Naive thymus-derived CD8-positive, alpha-beta T cell (primary cell): ENCODE results near the gene PRRG3. TPM values are rescaled to one million over a fixed set of nuclear protein-coding genes. Genes with fewer than 3 reads are reported as not detected.
A peak's percentile ranks its signal among the peaks of the same experiment; 100 is the strongest.
"Not testable (repeated sequence)": the region's sequence is repeated elsewhere in the genome, so short reads cannot be mapped to it uniquely, and the experiment has no call there.

ENCODE experiments used
- ATAC-seq, 2 donors: fragments of 150-1000 bp; cut with Tn5 transposase in 1 of 2; sonication (Bioruptor Pico), chemical (Tn5 transposase) in 1 of 2; 1 replicate in 1 of 2; 2 replicates in 1 of 2; pipeline ENCODE4 v1.10.0; 2021; ENCODE audit warnings: mild to moderate bottlenecking in 2 of 2, moderate library complexity in 2 of 2
- POLR2A ChIA-PET: fragments of 350-600 bp; sonication (Branson Sonifier 250); formaldehyde crosslinking; loops from one replicate; lab custom pipeline; 2021; ENCODE audit warnings: antibody characterized with exemption; lab: Charles Lee
- DNase-seq, 10 donors: peaks; one replicate each; pipeline versions ENCODE4 v3.0.0 to v3.0.0-alpha.2; 2020 to 2022
- H3K27ac Mint-ChIP-seq, 10 donors: one replicate each; pipeline ENCODE4 v1.8.0; 2020 to 2022; ENCODE audit warnings: mild to moderate bottlenecking in 10 of 10, mixed read lengths in 10 of 10, moderate library complexity in 4 of 10, inconsistent platforms in 1 of 10
- H3K27me3 Mint-ChIP-seq, 5 donors: one replicate each; pipeline ENCODE4 v1.8.0; 2021 to 2022; ENCODE audit warnings: mixed read lengths in 5 of 5
- H3K36me3 Mint-ChIP-seq, 3 donors: one replicate each; pipeline ENCODE4 v1.8.0; 2020 to 2022; ENCODE audit warnings: mixed read lengths in 3 of 3, mild to moderate bottlenecking in 2 of 3, inconsistent platforms in 1 of 3
- H3K4me1 Mint-ChIP-seq, 4 donors: one replicate each; pipeline ENCODE4 v1.8.0; 2021 to 2022; ENCODE audit warnings: mixed read lengths in 4 of 4
- H3K4me3 Mint-ChIP-seq, 10 donors: one replicate each; pipeline ENCODE4 v1.8.0; 2020 to 2022; ENCODE audit warnings: mild to moderate bottlenecking in 10 of 10, mixed read lengths in 10 of 10, moderate library complexity in 6 of 10, inconsistent platforms in 1 of 10
- H3K9me3 Mint-ChIP-seq, 9 donors: one replicate each; pipeline ENCODE4 v1.8.0; 2020 to 2022; ENCODE audit warnings: mixed read lengths in 9 of 9, mild to moderate bottlenecking in 3 of 9, inconsistent platforms in 1 of 9, moderate library complexity in 1 of 9
- polyA plus RNA-seq, 3 donors: library from polyadenylated mRNA; unstranded; fragments of 300-500 nt; fragmentation: Illumina TruSeq; gene quantifications; one replicate each; pipeline ENCODE4 v1.2.3, GENCODE V29; 2021
- total RNA-seq, 8 experiments: library from RNA in 2 of 8; stranded (reverse) in 2 of 8; gene quantifications; one replicate each; pipeline ENCODE4 v1.2.3 and lab custom pipeline; 2021 to 2026

PRRG3 gene
- total RNA-seq (not detected), polyA plus RNA-seq (not detected), total RNA-seq (lab: John Stamatoyannopoulos, UW) (0 to 0.07 (median 0) reads per million in 6 experiments)

DNA sequence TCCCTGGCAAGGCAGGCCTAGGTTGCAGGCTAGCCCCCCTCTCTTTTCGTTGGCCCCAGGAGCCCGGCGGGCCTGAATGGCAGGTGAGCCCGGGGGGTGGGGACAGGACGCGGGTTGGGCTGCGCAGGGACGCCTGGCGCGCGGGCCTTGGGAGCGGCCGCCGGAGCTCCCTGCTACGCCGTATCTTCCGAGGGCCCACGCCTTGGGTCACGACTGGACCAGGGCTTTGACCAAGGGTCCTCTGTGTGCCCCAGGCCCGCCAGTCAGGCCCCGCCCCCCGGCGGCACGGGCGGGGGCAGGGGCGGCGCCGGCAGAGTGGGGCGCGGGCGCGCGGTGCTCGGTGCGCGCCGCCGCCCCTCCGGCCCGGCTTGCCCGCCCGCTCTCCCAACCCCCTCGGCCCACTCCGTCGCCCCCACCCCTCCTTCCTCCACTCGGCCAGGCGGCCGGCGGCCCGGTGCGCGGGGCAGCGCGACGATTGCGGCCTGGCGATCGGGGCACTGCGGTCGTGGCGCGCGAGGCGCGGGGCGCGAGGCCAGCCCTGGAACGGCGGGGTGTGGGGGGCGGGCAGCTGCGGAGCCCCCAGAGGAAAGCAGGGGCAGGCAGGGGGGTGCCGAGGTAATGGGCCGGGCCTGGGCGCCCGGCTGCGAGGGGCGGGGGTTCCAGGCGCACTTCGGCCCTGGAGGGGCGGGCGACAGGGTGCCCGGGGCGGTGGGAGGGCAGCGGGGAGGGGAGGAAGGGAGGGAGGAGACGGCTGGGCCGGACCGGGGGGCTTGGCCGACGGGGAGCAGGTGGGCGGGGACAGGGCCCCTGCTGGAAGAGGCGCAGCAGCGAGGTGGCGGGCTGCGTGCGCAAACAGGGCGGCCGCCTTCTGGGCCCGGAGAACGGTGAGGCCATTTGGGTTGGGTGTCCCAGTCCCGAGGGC is at the start of gene PRRG3:
TSS of gene PRRG3 (plus strand) at position 798 of the 922 bp plus-strand sequence. CDS start 3,357 bp downstream, outside the sequence.
- no peak within 1 kb of the TSS for H3K4me3 Mint-ChIP-seq

DNA sequence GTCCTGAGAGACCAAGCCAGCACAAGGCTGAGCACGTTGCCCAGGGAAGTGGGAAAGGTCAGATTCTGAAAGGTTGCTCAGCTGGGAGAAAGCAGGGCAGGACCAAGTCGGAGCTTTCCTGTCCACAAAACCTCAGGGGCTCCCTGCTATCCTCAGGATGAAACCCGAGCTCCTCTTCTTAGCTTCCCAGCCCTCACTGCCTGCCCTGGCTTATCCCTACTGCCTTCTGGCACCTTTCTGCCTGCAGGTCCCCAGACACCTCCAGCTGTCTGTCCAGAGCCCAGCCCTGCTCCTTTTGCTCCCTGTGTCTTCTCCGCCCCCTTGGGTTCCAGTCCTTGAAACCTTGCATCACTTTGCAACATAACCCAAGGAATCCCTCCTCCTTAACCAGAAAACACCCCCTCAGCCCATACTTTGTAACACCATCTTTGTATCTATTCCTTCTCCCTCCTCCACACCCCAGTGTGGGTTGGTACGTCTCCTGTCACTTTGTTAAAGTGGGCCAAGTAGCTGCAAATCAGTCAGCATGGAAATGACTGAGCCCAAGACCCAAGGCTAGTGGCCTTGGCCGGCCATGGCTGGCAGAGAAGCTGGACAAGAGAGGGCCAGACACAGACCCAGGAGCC is 20.0 kb upstream of the PRRG3 start:
- POLR2A ChIA-PET, result no interaction called here
- no peaks in the 10 kb centered on the region for H3K4me1 Mint-ChIP-seq
- no peaks in the 10 kb centered on the region for H3K36me3 Mint-ChIP-seq
- no peak for DNase-seq
- no peaks in the 10 kb centered on the region for H3K9me3 Mint-ChIP-seq
- H3K27me3 Mint-ChIP-seq, result peaks cover 0 to 21% (median 8%) of the 10 kb centered on the region in 5 donors
- no peak for ATAC-seq
- H3K4me3 Mint-ChIP-seq, result no peak overlapping the region
- no peak overlapping the region for H3K27ac Mint-ChIP-seq

More for the DNA sequence above, at the start of gene PRRG3:
- Mint-ChIP-seq H3K27ac (no peak within 1 kb of the TSS), H3K4me1 (peaks cover 0 to 5% (median under 1%) of the 10 kb centered on the region in 4 donors), H3K9me3 (no peaks in the 10 kb centered on the region), H3K36me3 (no peaks in the 10 kb centered on the region), H3K27me3 (peaks cover 6 to 40% (median 20%) of the 10 kb centered on the region in 5 donors)
- no peak for ATAC-seq
- POLR2A ChIA-PET, result no interaction called here
- DNase-seq, result no peak

DNA sequence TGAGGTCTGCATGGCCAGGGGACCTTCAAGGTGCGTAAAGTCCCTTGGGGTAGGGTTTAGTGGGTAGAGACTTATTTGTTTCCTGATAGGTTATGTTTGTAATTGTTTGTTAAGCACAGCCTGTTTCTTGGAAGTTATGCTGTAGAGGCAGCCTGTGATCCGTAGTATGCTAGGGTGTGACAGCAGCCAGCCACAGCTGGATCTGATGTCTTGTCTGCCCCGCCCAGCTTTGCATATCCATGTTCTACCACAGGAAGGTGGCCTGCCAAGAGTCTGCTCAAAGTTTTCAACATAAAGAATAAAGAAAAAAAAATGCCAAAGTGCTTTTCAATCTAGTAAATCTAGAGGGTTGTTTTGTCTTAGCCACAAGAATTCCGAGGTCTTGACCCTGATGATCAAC is 19.1 kb upstream of the PRRG3 start:
- ATAC-seq, result no peak
- Mint-ChIP-seq H3K36me3 (no peaks in the 10 kb centered on the region), H3K27ac (no peak overlapping the region), H3K9me3 (no peaks in the 10 kb centered on the region), H3K4me1 (no peaks in the 10 kb centered on the region), H3K4me3 (no peak overlapping the region), H3K27me3 (peaks cover 0 to 14% (median 8%) of the 10 kb centered on the region in 5 donors)
- POLR2A ChIA-PET, result no interaction called here
- DNase-seq, result no peak

DNA sequence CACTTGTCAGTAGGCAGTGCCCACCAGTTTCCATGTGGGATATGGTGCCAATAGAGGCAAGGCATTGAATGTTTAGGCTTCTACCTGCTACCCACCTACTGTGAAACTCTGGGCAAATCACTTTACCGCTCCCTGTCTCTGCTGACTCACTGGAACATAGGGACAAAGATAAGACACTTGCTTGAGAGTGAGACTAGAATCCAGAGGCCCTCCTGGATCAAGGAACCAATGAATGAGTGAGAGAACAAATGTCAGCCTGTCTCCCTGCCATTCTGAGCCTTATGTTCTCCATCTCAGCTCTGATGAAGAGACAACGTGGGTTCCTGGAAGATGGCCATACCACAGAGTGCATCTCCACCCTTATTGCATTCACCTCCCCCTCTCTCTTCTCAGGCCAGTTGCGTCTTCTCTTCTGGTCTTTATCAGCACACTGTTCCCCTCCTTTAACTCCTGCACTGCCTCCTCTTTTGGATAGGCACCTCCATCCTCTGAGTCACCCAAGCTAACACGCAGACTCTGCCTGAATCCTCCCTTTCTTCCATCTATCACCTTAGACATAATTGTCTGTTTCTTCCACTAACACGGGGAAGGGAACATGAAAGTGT is 15.4 kb upstream of the PRRG3 start:
- Mint-ChIP-seq H3K27me3 (peaks cover 3 to 27% (median 6%) of the 10 kb centered on the region in 5 donors), H3K27ac (peak overlapping the region in 1 of 10 donors; percentile 83), H3K9me3 (no peaks in the 10 kb centered on the region), H3K4me3 (no peak overlapping the region), H3K4me1 (peaks cover 0 to 5% (median 1%) of the 10 kb centered on the region in 4 donors), H3K36me3 (no peaks in the 10 kb centered on the region)
- no peak for DNase-seq
- POLR2A ChIA-PET, result no interaction called here
- no peak for ATAC-seq

GRCh38 chrX:151680805-151681204 is 14.5 kb upstream of the PRRG3 start:
- ATAC-seq (no peak), DNase-seq (peak; percentile 15 to 68 (median 43))
- Mint-ChIP-seq H3K9me3 (no peaks in the 10 kb centered on the region), H3K4me3 (no peak overlapping the region), H3K4me1 (peaks cover 0 to 5% (median 1%) of the 10 kb centered on the region in 4 donors), H3K27me3 (peaks cover 3 to 27% (median 6%) of the 10 kb centered on the region in 5 donors), H3K36me3 (no peaks in the 10 kb centered on the region), H3K27ac (no peak overlapping the region)
- POLR2A ChIA-PET, result no interaction called here

- Mint-ChIP-seq H3K36me3 (no peaks in the 10 kb centered on the region), H3K27ac (no peak overlapping the region), H3K27me3 (peaks cover 0 to 10% (median 4%) of the 10 kb centered on the region in 5 donors), H3K4me3 (no peak overlapping the region), H3K9me3 (no peaks in the 10 kb centered on the region), H3K4me1 (peaks cover 0 to 5% (median 1%) of the 10 kb centered on the region in 4 donors)
- no peak for DNase-seq
- ATAC-seq, result no peak
- POLR2A ChIA-PET, result no interaction called here
These were observed 7.6 kb upstream of the PRRG3 start for GRCh38 chrX:151687635-151688034.

- Mint-ChIP-seq H3K36me3 (no peaks in the 10 kb centered on the region), H3K9me3 (no peaks in the 10 kb centered on the region), H3K4me3 (no peak overlapping the region), H3K27me3 (peaks cover 2 to 8% (median 6%) of the 10 kb centered on the region in 5 donors), H3K27ac (no peak overlapping the region), H3K4me1 (peaks cover 0 to 2% (median under 1%) of the 10 kb centered on the region in 4 donors)
- POLR2A ChIA-PET, result no interaction called here
- ATAC-seq (no peak), DNase-seq (no peak)
These were observed 6.6 kb upstream of the PRRG3 start for GRCh38 chrX:151688695-151689094.

- peak overlapping the region in 1 of 10 donors; percentile 70 for H3K27ac Mint-ChIP-seq
- peaks cover 0 to 5% (median under 1%) of the 10 kb centered on the region in 4 donors for H3K4me1 Mint-ChIP-seq
- peaks cover 6 to 39% (median 17%) of the 10 kb centered on the region in 5 donors for H3K27me3 Mint-ChIP-seq
- no peak for ATAC-seq
- H3K9me3 Mint-ChIP-seq, result no peaks in the 10 kb centered on the region
- no peak for DNase-seq
- POLR2A ChIA-PET, result no interaction called here
- no peaks in the 10 kb centered on the region for H3K36me3 Mint-ChIP-seq
- H3K4me3 Mint-ChIP-seq, result no peak overlapping the region
These were observed 2.4 kb upstream of the PRRG3 start for GRCh38 chrX:151692825-151693224.

GRCh38 chrX:151694121-151694520 is 1.1 kb upstream of the PRRG3 start:
- Mint-ChIP-seq H3K4me1 (peaks cover 0 to 5% (median under 1%) of the 10 kb centered on the region in 4 donors), H3K27me3 (peaks cover 6 to 40% (median 17%) of the 10 kb centered on the region in 5 donors), H3K9me3 (no peaks in the 10 kb centered on the region), H3K4me3 (no peak overlapping the region), H3K27ac (no peak overlapping the region), H3K36me3 (no peaks in the 10 kb centered on the region)
- no peak for ATAC-seq
- no peak for DNase-seq
- POLR2A ChIA-PET, result no interaction called here

DNA sequence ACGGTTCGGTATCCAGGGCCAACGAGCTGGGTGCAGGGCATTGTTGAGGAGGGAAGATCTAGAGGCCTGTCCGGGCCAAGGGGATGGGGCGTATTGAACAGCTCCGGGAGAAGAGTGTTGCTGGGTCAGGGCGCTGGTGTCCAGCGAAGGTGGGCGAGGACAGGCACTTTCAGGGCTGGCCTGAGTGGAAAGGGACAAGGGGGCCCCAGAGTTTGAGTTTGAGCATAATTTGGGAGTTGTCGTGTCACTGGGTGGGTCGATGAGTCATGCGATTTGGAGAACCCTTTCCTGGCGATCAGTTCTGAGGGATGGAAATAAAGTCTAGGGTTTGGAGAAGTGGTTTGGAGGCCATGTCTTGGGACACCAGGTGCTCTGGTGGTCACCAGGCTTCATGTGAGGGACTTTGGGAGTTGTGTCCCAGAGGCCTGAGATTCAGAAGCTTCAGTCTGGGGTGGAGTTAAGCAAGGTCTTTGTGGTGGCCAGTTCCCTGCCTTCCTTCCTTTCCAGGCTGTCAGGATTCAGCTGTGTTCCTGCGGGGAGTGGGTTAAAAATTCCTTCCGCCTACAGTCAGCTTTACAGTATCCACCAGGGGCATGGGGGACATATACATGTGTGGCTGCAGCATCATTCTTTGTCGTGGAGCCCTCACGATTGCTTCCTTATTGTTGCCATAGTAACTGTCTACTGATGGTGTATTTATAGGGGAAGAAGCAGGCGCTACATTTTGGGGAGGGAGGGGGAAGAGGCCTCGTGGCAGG is 504 bp downstream of the PRRG3 start:
- Mint-ChIP-seq H3K4me3 (no peak overlapping the region), H3K27me3 (peaks cover 6 to 40% (median 20%) of the 10 kb centered on the region in 5 donors), H3K4me1 (peaks cover 0 to 5% (median under 1%) of the 10 kb centered on the region in 4 donors), H3K27ac (no peak overlapping the region), H3K36me3 (no peaks in the 10 kb centered on the region), H3K9me3 (no peaks in the 10 kb centered on the region)
- DNase-seq (no peak), ATAC-seq (no peak)
- POLR2A ChIA-PET, result no interaction called here

DNA sequence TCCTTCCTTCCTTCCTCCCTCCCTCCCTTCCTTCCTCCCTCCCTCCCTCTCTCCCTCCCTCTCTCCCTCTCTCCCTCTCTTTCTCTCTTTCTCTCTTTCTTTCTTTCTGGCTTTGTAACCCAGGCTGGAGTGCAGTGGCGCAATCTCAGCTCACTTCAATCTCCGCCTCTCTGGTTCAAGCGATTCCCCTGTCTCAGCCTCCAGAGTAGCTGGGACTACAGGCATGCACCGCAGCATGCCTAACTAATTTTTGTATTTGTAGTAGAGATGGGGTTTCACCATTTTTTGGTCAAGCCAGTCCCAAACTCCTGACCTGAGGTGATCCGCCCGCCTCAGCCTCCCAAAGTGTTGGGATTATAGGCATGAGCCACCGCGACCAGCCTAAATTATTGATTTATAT is 1.8 kb downstream of the PRRG3 start:
- H3K36me3 Mint-ChIP-seq, ATAC-seq, H3K9me3 Mint-ChIP-seq, H3K4me1 Mint-ChIP-seq, DNase-seq, H3K4me3 Mint-ChIP-seq, POLR2A ChIA-PET, H3K27ac Mint-ChIP-seq: not testable (repeated sequence)
- peaks cover 6 to 40% (median 20%) of the 10 kb centered on the region in 5 donors for H3K27me3 Mint-ChIP-seq

DNA sequence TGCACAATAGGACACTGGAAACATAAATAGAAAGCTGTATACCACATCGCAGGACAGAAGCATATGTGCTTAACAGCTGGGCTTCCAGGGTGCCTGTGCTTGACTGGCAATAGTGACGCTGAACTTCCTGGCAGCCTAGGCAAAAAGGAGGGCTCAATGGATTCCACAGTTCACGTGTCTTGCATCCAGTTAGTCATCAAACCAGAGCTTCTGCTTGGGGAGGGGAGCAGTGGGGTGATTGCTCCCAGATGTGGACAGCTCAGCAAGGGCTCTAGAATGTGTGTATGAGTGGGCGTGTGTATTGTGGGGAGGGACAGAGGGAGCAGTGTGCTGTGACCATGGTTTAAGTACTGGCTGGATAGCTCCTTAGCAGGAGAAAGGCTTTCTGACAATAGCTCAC is 2.3 kb downstream of the PRRG3 start:
- ATAC-seq (no peak), DNase-seq (no peak)
- H3K27me3 Mint-ChIP-seq, result peaks cover 6 to 40% (median 20%) of the 10 kb centered on the region in 5 donors
- POLR2A ChIA-PET, result no interaction called here
- no peaks in the 10 kb centered on the region for H3K36me3 Mint-ChIP-seq
- no peaks in the 10 kb centered on the region for H3K9me3 Mint-ChIP-seq
- no peak overlapping the region for H3K27ac Mint-ChIP-seq
- H3K4me3 Mint-ChIP-seq, result no peak overlapping the region
- peaks cover 0 to 5% (median under 1%) of the 10 kb centered on the region in 4 donors for H3K4me1 Mint-ChIP-seq
